Stomach smooth muscle (tissue), 2 donors: ENCODE results near the gene MAML3.

Experiments used
- H3K27ac ChIP-seq: one replicate; pipeline ENCODE4 v1.7.0; 2013; ENCODE audit warnings: mild to moderate bottlenecking, low read length, inconsistent platforms
- H3K27me3 ChIP-seq, 2 donors: one replicate each; pipeline ENCODE4 v1.7.0; 2013; ENCODE audit warnings: low read length in 2 of 2; ENCODE audit not compliant: insufficient read depth in 2 of 2, control insufficient read depth in 1 of 2
- H3K36me3 ChIP-seq, 2 donors: one replicate each; pipeline ENCODE4 v1.7.0; 2013; ENCODE audit warnings: low read length in 2 of 2; ENCODE audit not compliant: control insufficient read depth in 2 of 2, insufficient read depth in 2 of 2
- H3K4me1 ChIP-seq: one replicate; pipeline ENCODE4 v1.7.0; 2013; ENCODE audit warnings: low read length; ENCODE audit not compliant: control insufficient read depth, insufficient read depth
- H3K4me3 ChIP-seq, 2 donors: one replicate each; pipeline ENCODE4 v1.7.0; 2013; ENCODE audit warnings: low read length in 2 of 2
- H3K9ac ChIP-seq, 2 donors: one replicate each; pipeline ENCODE4 v1.7.0; 2013; ENCODE audit warnings: low read length in 2 of 2, mild to moderate bottlenecking in 1 of 2
- H3K9me3 ChIP-seq, 2 donors: one replicate each; pipeline ENCODE4 v1.7.0; 2013; ENCODE audit warnings: low read length in 2 of 2; ENCODE audit not compliant: control insufficient read depth in 2 of 2
- donor health status: healthy.
- donor health status: Pancreatic carcinoma.

The MAML3 gene

GRCh38 chr4:140180577-140180976, 26.6 kb upstream of the MAML3 start:
- H3K36me3 ChIP-seq, result no peaks in the 10 kb centered on the region
- H3K4me3 ChIP-seq, result no peak overlapping the region
- no peaks in the 10 kb centered on the region for H3K4me1 ChIP-seq
- H3K9ac ChIP-seq, result no peak overlapping the region
- H3K27ac ChIP-seq, result no peak overlapping the region
- H3K27me3 ChIP-seq, result no peaks in the 10 kb centered on the region
- H3K9me3 ChIP-seq, result no peaks in the 10 kb centered on the region

- Histone ChIP-seq H3K9me3 (no peaks in the 10 kb centered on the region), H3K36me3 (no peaks in the 10 kb centered on the region), H3K27me3 (no peaks in the 10 kb centered on the region), H3K4me3 (no peak overlapping the region), H3K9ac (no peak overlapping the region), H3K4me1 (no peaks in the 10 kb centered on the region), H3K27ac (no peak overlapping the region)
Observed at GRCh38 chr4:140176735-140177134, 22.8 kb upstream of the MAML3 start.

- Histone ChIP-seq H3K9me3 (no peaks in the 10 kb centered on the region), H3K9ac (no peak overlapping the region), H3K27ac (no peak overlapping the region), H3K4me3 (no peak overlapping the region), H3K36me3 (no peaks in the 10 kb centered on the region), H3K4me1 (no peaks in the 10 kb centered on the region), H3K27me3 (no peaks in the 10 kb centered on the region)
Observed at GRCh38 chr4:140174543-140174942, 20.6 kb upstream of the MAML3 start.

GRCh38 chr4:140172960-140173359, 19.0 kb upstream of the MAML3 start:
- Histone ChIP-seq H3K27me3 (no peaks in the 10 kb centered on the region), H3K27ac (no peak overlapping the region), H3K9ac (no peak overlapping the region), H3K36me3 (no peaks in the 10 kb centered on the region), H3K9me3 (no peaks in the 10 kb centered on the region), H3K4me1 (no peaks in the 10 kb centered on the region), H3K4me3 (no peak overlapping the region)

- H3K4me1 ChIP-seq, result no peaks in the 10 kb centered on the region
Observed at GRCh38 chr4:140170299-140170698, 16.3 kb upstream of the MAML3 start.

GRCh38 chr4:140168936-140169335, 15.0 kb upstream of the MAML3 start:
- H3K27me3 ChIP-seq, result no peaks in the 10 kb centered on the region
- H3K4me1 ChIP-seq, result no peaks in the 10 kb centered on the region
- H3K9me3 ChIP-seq, result no peaks in the 10 kb centered on the region
- no peak overlapping the region for H3K27ac ChIP-seq
- H3K9ac ChIP-seq, result no peak overlapping the region
- no peaks in the 10 kb centered on the region for H3K36me3 ChIP-seq
- no peak overlapping the region for H3K4me3 ChIP-seq

More at GRCh38 chr4:140170299-140170698, 16.3 kb upstream of the MAML3 start:
- no peak overlapping the region for H3K9ac ChIP-seq
- H3K9me3 ChIP-seq, result no peaks in the 10 kb centered on the region
- no peak overlapping the region for H3K27ac ChIP-seq
- no peaks in the 10 kb centered on the region for H3K27me3 ChIP-seq
- H3K36me3 ChIP-seq, result no peaks in the 10 kb centered on the region
- no peak overlapping the region for H3K4me3 ChIP-seq

- Histone ChIP-seq H3K36me3 (no peaks in the 10 kb centered on the region), H3K9ac (no peak overlapping the region), H3K27ac (no peak overlapping the region), H3K9me3 (no peaks in the 10 kb centered on the region), H3K4me1 (no peaks in the 10 kb centered on the region), H3K27me3 (no peaks in the 10 kb centered on the region), H3K4me3 (no peak overlapping the region)
Observed at GRCh38 chr4:140168474-140168873, 14.5 kb upstream of the MAML3 start.

- Histone ChIP-seq H3K27ac (no peak overlapping the region), H3K36me3 (no peaks in the 10 kb centered on the region), H3K4me1 (no peaks in the 10 kb centered on the region), H3K4me3 (no peak overlapping the region), H3K9me3 (no peaks in the 10 kb centered on the region), H3K27me3 (no peaks in the 10 kb centered on the region), H3K9ac (no peak overlapping the region)
Observed at GRCh38 chr4:140163029-140163810, 9.2 kb upstream of the MAML3 start.

- Histone ChIP-seq H3K36me3 (no peaks in the 10 kb centered on the region), H3K9me3 (no peaks in the 10 kb centered on the region), H3K27me3 (no peaks in the 10 kb centered on the region), H3K4me1 (peaks cover 5% of the 10 kb centered on the region), H3K27ac (no peak overlapping the region), H3K4me3 (no peak overlapping the region), H3K9ac (no peak overlapping the region)
Observed at GRCh38 chr4:140162596-140162995, 8.6 kb upstream of the MAML3 start.

- Histone ChIP-seq H3K4me1 (peaks cover 17% of the 10 kb centered on the region), H3K4me3 (no peak overlapping the region), H3K9ac (peak overlapping the region in 1 of 2 donors; percentile 31), H3K36me3 (no peaks in the 10 kb centered on the region), H3K27ac (peak overlapping the region; percentile 87), H3K27me3 (no peaks in the 10 kb centered on the region), H3K9me3 (no peaks in the 10 kb centered on the region)
Observed at GRCh38 chr4:140158365-140159030, 4.5 kb upstream of the MAML3 start.

- Histone ChIP-seq H3K4me1 (peaks cover 17% of the 10 kb centered on the region), H3K36me3 (no peaks in the 10 kb centered on the region), H3K9me3 (no peaks in the 10 kb centered on the region), H3K9ac (peak overlapping the region; percentile 31 to 34), H3K27me3 (no peaks in the 10 kb centered on the region), H3K27ac (peak overlapping the region; percentile 87), H3K4me3 (no peak overlapping the region)
Observed at GRCh38 chr4:140157341-140157740, 3.4 kb upstream of the MAML3 start.
